A375 (cell line): Measurements from ENCODE around the gene TRDMT1. TPM values are rescaled to one million over a fixed set of nuclear protein-coding genes. Genes with fewer than 3 reads are reported as not detected.

Experiments
- small RNA-seq: library from RNA; depleted of rRNA; stranded (forward); fragments of <200 nt; gene quantifications from one replicate; pipeline ENCODE3, GENCODE V24; 2014
- total RNA-seq: library from RNA; depleted of rRNA; stranded (reverse); fragments of >200 nt; shearing (Covaris generic); gene quantifications from 2 replicates; pipeline ENCODE4 v1.2.3, GENCODE V29; 2014; rRNA removed

The TRDMT1 gene
- total RNA-seq, result 3.2 and 5.9 TPM in 2 replicates

GRCh38 chr10:17200912-17201793, at the start of gene TRDMT1:
Gene TRDMT1 (minus strand): TSS chr10:17201672. CDS start chr10:17201634, 38 bp downstream.

GRCh38 chr10:17228091-17229015, 26.9 kb upstream of the TRDMT1 start, which contains the start of gene VIM:
Gene VIM (plus strand): TSS chr10:17228241. CDS start chr10:17229423, 1,182 bp downstream.

GRCh38 chr10:17129741-17130140, 71.7 kb downstream of the TRDMT1 start, which contains the start of gene CUBN:
Gene CUBN (minus strand): TSS chr10:17129811. CDS start chr10:17129765, 46 bp downstream.

Small RNA genes lying within 50 kb of the gene (small RNA-seq; reads per million reads assigned to genes)
- gene AC067747.1, result not detected

Other genes starting within 250 kb of the TRDMT1 start
- 0.30 and 3.2 TPM in 2 replicates for gene CUBN, start 71.9 kb downstream of the TRDMT1 start, total RNA-seq
- 2,864 and 3,034 TPM in 2 replicates for gene VIM, start 26.6 kb upstream of the TRDMT1 start, total RNA-seq